Stimulated activated CD4-positive, alpha-beta T cell treated with anti-CD3 and anti-CD28 coated beads, Interleukin-1b, Interleukin-23, amount 100 ng/mL, for 24 hours (primary cell): ENCODE measurements around the gene ZNF583.

Experiments
- DNase-seq, 4 experiments: peaks; one replicate each; pipeline ENCODE4 v3.0.0-alpha.2; 2020; ENCODE audit warnings: low read depth in 4 of 4, low spot score in 1 of 4

The ZNF583 gene

DNA sequence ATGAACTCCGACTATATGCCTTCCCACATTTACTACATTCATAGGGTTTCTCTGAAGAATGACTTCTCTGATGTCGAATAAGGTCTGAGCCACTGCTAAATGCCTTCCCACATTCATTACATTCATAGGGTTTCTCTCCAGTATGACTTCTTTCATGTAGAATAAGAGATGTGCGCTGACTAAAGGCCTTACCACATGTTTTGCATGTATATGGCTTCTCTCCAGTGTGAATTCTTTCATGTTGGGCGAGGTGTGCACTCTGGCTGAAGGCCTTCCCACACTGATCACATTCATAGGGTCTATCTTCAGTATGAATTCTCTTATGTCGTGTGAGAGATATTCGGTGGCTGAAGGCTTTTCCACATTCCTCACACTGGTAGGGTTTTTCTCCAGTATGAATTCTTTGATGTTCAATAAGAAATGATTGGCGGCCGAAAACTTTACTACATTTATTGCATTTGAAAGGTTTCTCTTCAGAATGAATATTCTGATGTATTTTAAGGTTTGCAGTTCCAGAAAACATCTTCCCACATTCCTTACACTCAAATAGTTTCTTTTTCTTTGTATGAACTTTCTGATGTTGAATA, 37.2 kb downstream of the ZNF583 start:
- no peak for DNase-seq

DNA sequence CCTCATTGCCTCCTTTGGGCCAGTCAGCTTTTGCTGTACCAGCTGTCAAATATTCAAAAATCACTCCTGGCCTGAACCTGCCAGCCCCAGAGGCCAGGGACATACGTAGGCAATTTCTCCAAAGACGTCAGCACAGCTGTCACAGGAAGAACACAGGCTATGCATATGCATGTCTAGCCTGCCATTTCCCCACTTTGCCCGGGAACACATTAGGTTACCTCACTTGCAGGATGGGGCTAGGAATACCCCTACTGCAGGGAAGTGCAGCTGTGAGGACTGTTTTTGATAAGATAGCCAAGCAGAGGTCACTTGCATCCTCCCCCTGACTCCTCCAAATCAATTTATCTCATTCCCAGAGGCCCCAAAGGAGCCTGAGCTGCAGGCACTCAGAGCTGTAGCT, 70.2 kb downstream of the ZNF583 start:
- DNase-seq: no peak

DNA sequence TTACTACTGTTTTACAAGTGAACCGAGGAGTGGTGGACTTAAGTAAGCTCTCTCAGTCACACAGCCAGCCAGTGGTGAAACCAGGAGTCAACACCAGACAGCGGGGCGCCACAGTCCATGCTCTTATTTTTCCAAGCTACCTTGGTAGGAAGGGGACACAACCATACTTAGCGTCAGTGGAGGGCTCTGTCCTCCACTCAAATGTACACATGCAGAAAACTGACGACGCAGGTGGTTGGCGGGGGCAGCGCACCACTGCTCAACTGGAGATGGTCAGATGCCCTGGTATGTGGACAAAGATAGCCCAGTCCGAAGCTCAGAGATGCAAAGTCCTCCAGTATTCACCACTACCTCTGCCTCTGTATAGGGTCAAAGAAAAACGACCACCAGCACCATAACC, 72.0 kb downstream of the ZNF583 start:
- DNase-seq: no peak
